Measurements from ENCODE around the gene CEP104.

GRCh38 chr1:3895951-3896325 lies 38.9 kb upstream of the CEP104 start:
- TF ChIP-seq EZH2 (IDR thresholded peaks at IDR 0.05; ENCODE audit: borderline replicate concordance, low read depth, low read length, poor library complexity, severe bottlenecking) (no peak), CTCF (conservative IDR thresholded peaks at IDR 0.05; ENCODE audit: low read depth, low read length) (no peak)
